ENCODE measurements around the gene TIMM10.

Gene TIMM10

DNA sequence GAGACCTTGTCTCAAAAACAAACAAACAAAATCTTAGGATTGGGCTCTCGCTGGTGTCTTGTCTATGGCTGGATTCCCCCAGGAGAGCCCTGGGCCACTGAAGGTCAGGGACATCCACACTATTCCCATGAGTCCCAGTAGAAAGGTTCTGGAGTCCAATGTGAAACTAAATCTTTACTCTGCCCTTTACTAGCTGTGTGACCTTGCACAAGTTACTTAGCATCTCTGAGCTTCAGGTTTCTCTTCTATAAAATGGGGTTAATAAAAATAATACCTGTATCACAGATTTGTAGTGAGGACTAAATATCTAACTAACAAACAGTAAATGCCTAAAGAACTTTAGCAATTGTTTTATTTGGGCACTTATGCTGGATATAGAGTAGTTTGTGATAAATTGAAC is 24.0 kb downstream of the TIMM10 start:
- in situ Hi-C loops (cut with MboI; ENCODE audit: low sequenced_read_pairs), result no loop called here

DNA sequence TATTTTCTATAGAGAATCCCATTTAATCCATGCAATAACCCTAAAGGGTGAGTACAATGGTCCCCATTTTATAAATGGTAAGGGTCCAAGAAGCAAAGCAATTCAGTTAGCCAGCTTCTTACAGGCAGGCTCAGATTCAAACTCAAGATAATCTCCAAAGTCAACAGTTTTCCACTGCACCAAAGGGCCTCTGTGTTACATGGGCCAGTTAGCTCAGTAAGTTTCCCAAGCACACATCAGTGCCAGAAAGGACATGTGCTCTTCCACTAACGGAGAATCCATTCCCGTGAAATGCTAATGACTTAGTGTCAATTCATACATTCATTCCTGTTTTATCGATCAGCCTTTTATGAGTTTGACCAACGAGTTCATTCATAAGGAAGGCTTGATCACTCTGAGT is 26.0 kb downstream of the TIMM10 start:
- in situ Hi-C loops (cut with MboI; ENCODE audit: low sequenced_read_pairs), result no loop called here

DNA sequence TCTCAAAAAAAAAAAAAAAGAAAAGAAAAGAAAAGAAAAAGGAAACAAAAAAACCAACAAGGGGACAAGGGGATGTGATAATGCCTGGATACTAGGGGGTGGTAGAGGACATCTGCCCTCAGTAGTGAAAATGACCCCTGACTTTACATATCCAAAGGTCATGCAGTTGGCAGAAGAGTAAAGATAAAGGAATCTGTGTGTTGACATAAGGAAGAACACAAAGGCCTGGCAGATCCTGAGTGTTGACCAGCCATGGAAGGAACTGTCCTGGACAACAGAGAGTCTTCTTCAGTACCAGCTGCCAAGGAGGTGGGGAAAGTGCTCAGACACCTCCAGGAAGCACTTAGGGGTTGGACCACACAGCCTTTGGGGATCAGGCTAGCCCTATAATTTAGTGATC is 27.7 kb downstream of the TIMM10 start:
- in situ Hi-C loops (cut with MboI; ENCODE audit: low sequenced_read_pairs), result no loop called here

DNA sequence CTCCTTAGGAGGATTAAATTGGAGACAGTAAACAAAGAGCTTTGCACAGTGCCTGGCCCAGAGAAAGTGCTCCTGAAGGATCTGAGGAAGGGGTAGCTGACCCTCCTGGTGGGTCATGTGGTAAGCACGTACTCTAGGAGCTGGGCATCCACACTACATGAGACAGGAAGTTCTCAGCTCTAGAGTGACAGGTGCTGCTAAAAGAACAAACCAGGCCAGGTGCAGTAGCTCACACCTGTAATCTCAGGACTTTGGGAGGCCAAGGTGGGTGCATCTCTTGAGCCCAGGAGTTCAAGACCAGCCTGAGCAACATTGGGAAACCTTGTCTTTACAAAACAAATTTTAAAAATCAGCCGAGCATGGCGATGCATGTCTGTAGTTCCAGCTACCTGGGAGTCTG is 28.2 kb downstream of the TIMM10 start:
- in situ Hi-C loops (cut with MboI; ENCODE audit: low sequenced_read_pairs), result no loop called here

DNA sequence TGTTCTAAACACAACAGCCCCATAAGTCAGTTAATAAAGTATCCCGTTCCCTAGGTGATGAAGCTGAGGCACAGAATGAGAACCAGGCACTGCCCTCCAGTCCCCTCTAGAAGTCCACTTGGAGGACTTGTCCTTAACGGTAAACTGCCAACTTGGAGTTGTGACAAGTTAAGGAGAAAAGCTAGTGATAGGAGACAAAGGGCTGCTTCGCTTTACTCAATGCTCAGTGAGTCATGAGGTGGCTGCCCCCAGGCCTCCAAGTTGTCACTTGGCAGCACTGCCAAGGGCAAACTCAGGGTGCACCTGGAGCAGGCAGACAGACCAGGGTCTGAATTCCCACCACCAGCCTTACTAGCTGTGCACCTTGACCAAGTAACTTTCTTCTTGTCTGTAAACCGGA is 28.6 kb downstream of the TIMM10 start:
- in situ Hi-C loops (cut with MboI; ENCODE audit: low sequenced_read_pairs), result no loop called here

DNA sequence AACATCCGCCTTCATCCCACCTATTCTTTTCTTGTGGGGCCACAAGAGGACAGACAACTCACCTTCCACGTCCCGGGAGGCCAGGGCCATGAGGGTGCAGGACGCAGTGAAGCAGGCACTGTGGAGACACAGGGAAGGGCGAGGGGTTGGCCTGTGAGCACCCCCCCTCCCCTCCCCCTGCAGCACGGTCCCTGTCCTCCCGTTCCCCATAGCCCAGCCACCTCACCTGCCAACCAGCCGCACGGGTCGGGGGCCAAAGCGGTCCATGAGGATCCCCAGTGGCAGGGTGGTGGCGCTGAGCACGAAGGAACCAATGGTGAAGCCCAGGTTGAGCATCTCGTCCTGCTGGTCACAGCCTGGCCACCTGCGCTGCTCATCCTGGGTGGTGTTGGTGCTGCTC is 29.6 kb downstream of the TIMM10 start:
- in situ Hi-C loops (cut with MboI; ENCODE audit: low sequenced_read_pairs), result no loop called here

DNA sequence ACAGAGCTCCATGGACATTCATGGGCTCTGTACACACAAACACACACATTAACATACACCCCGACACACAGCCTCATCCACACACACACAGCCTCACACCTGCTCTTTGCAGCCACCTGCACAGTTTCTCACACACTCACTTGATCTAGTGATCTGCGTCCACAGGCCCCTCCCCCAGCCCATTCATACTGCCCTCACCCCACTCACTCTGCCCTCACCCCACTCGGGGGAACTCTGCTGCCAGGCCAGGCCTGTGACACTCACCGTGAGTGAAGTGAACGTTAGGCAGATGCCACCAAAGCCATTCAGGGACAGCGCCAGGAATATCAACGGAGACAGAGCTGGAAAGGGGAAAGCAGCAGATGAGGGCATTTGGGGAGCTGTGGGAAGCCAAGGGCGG is 30.0 kb downstream of the TIMM10 start:
- in situ Hi-C loops (cut with MboI; ENCODE audit: low sequenced_read_pairs), result no loop called here

DNA sequence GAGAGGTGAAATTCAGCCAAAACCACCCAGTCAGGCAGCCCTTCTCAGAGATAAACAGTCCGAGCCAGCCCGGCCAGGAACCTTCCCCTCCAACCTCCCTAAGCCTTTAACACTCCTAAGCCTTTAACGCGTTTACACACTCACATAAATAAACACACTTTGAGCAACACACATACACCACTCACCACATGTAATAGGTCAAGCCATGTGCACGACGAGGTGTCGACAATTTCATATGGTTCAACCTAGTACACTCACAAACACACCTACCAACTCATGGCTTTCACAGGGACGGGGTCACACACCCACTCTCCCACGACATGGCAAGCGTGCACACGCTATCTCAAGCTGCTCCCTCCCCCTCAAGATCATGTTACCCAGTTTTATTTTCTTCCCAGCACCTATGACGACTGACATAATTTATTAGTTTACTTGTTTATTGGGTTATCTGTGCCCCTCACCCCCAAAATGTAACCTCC is 30.5 kb downstream of the TIMM10 start:
- in situ Hi-C loops (cut with MboI; ENCODE audit: low sequenced_read_pairs), result no loop called here

DNA sequence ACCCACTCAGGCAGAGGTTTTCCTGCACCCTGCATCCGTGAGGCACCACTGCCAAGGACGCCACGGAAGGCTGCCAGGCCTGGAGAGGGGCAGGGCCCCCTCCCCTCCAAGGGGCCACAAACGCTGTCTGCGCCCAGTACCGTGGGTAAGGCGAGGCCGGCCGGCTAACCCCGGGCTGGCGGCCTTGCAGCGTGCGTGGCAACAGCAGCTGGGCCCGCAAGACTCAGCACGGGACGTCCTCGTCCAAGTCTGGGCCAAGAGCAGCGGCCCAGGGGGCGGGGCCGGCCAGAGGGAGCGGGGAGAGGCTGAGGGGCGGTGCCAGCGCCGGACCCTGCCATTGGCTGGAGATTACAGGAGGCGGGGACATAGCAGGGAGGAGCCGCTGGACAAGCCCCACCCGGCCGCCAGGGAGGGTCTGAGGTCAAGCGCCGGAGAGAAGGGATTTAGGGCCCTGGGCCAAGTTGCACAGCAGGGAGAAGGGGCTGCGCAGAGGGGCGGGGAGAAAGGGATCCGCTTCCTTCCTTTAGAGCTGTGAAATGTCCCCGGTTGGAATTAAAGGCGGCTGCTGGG is 31.1 kb downstream of the TIMM10 start:
- in situ Hi-C loops (cut with MboI; ENCODE audit: low sequenced_read_pairs), result no loop called here

DNA sequence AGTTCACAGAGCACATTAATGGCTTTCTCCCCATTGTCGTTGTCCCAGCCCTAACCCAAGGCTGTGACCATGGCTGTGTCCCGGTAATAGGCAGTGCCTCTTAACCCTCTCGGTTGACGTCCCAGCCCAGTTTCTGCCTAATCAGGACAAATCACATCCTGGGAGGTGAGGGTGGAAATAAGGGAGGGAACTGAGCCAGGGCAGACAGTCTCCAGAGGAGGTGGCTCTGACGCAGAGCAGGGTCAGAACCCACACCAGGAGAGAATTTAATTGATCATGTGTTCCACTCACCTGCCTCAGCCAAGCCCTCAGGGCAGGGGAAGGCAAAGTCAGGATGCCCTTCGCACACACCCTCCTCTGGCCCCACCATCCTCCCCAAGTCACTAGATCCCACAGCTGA is 32.0 kb downstream of the TIMM10 start:
- in situ Hi-C loops (cut with MboI; ENCODE audit: low sequenced_read_pairs), result no loop called here

DNA sequence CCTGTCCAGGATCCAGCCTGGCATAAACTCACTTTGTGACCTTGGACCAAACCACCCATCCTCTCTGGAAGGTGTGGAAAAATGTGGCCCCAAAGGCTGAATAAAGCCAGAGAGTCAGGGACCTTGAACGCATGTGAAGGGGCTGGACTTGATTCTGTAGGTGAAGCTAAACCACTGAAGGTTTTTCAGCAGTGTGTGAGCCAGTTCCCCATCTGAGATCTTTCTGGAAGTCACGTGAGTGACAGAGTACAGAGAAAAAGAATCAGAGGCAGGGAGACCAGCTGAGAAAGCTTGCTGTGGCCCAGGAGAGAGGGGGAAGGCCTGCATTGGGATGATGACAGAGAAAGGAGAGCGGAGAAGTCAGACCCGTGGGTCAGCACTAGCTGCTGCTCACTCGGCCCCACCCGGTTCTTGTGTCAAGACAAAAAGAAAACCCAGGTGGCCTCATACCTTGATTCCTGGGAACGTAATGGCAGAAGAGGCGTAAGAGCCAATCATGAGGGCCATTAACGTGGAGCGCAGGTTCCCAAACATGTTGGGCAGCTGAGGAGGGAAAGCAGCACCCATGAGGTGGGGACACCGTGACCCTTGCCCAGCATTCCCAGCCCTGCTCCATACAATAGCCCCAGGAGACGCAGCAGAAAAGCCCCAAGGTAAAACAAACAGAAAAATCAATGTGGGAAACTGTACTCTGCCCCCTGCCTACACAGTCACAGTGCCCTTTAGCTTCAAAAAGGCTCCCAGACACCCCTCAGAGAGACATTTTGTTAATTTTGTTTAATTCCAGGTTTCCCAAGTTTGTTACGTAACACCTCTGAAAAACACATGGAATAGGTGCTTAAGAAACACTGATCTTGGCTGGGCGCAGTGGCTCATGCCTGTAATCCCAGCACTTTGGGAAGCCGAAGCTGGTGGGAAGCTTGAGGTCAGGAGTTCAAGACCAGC is 33.0 kb downstream of the TIMM10 start:
- in situ Hi-C loops (cut with MboI; ENCODE audit: low sequenced_read_pairs), result no loop called here

DNA sequence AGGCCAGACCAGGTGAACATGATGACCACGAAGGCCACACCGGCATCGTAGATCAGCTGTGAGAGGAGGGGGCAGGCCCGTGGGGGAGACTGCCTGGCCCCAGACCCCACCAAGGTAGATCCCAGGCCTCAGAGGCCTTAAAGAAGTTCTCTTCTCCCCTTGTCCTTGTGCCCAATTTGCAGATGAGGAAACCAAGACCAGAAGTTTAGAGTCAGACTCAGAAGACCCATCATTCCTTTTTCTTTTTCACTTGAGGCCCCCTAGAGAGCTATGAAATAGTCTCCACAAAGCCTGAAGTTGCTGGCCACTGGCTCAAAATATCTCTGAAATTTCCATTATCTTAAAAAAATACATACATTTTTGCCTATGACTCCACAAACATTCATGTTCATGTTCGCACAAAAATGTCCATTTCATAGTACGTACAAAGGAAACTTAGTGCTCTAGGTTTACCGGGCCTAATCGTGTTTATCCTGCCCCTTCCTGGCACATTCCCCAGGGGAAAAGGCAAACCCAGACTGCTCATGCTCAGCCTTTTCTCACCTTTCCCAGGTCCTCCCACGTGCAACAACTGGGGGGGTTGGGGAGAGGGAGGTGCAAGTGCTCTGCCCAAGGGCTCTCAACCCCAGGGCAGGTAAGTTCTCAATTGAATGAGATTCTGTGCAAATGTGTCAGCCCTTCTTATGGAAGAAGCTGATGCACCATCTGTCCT is 34.3 kb downstream of the TIMM10 start:
- in situ Hi-C loops (cut with MboI; ENCODE audit: low sequenced_read_pairs), result no loop called here

DNA sequence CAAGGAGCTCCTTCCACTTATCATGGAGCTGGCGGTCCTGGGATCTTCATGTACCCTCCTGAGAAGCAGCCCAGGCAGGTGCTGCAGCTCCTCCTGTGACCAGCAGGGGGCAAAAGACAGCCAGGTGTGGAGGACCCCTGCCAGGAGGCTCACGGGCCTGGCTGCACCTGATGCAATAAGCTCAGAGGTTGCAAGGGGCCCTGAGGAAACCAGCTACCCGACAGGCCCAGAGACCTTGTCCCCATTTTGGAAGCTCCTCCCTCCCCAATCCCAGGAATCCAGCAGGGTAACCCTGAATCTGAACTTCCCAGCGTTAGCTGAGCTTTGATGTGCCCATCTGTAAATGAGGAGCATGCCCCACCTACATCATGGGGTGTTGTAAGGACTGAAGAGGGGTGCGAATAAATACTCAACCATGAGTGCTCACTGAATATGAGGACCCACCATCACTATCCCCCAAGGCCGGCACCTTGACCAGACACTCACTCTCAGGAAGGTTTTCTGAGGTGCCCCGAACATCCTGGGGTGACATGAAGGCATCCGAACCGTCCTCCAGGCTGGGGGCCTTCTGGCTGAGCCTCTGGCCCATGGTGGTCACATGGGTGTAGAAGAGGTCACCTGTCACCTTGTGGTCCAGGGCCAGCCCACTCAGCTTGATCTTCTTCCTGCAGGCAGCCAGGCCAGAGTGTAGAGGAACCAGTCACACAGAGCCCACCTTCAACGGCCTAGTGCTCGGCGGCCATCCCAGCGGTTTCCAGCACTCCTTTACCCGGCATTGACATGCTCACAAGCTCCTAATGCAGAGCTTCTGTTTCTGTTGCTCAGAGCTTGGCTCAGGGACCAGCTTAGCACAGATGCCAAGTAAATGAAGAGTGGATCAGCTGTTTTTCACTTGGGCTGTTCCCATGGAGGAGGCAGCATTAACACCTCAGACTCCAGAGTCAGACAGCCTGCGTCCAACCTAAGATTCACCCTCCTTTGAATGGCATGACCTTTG is 36.7 kb downstream of the TIMM10 start:
- in situ Hi-C loops (cut with MboI; ENCODE audit: low sequenced_read_pairs), result no loop called here

DNA sequence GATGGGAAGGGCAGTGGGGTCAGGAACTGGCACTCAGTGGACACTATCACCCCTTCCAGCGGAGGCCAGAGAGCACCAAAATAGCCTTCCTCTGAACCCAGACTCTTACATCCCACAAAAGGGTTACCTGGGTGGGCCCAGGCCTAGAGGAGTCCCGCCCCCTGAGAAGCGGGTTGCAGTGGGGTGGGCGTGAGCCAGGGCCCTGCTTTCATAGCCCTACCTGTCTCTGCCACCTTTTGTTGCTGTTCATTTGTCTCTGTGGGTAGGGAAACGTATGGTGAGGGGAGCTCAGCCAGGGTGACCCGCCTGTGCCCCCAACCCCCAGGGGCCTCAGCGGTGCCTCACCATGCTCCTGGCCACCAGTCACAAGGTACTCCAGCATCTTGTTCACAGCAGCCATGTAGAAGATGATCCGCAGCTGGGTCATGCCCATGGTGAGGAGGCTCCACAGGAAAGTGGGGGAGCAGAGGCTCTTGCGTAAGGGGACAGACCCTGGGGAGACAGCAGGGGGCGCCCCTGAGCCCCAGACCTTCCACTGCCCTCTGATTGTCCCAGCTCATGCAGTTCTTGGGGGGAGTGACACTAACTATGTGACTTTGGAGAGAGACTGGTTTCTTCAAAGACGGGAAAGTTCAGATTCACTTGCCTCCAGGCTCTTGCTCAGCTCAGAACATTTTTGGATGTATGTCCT is 39.0 kb downstream of the TIMM10 start:
- in situ Hi-C loops (cut with MboI; ENCODE audit: low sequenced_read_pairs), result no loop called here

DNA sequence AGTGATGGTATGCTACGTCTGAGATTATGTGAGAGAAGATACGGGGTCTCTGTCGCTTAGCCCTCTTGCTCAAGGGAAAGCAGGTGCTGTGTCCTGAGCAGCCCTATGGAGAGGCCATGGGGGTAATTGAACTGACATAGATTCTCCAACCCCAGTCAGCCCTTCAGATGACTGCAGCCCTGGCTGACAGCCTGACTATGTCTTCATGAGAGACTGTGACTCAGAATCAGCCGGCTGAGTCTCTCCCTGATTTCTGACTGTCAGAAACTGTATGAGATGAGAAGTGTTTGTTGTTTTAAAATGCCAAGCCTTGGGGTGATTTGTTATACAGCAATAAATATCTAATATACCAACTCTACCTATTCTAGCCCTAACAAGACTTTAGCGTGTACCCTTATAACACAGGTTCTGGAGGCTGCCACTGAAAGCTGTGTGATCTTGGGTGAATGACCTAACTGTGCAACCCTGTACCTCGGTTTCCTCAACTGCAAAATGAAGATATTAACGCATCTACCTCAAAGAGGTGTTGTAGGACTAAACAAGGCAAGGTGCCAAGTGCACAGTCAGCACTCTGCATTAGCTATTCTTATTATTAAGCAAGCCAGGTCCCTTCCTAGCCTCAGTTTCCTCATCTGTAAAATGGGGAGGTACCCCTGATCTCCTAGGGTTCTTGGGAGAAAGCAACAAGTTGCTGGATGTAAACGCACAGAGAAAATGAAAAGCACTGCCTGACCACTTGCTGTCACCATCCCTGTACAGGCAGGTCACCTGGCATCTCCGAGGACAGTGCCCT is 39.9 kb downstream of the TIMM10 start:
- in situ Hi-C loops (cut with MboI; ENCODE audit: low sequenced_read_pairs), result no loop called here

DNA sequence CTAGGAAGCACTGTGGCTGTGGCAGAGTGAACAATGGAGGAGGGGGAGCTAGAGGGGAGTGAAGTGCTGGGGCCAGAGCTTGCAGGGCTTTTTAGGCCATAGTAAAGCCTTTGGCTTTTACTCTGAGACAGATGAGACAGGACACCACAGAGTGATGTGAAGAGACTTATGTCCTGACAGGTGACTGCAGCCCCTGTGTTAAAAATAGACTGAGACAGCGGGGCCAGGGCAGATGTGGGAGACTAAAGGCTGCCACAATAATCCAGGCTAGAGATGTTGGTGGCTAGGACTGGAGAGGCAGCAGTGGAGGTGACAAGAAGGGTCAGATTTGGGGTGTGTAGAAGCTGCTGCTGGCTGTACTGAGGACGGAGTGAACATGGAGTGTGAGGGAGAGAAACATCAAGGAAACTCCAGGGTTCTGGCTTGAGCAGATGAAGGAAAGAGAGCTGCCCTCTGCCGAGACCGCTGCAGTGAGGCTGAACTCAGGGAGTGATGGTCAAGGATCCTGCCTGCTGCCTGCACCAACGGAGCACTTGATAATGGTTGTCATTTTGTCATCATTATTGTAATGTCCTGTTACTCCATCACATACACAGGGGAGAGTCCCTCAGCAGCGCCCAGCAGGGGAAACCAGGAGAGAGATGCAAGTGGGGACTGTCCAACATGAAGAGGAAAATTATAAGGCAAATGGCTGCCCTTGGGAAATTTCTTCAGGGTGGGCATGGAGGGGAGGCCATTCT is 42.5 kb downstream of the TIMM10 start:
- in situ Hi-C loops (cut with MboI; ENCODE audit: low sequenced_read_pairs), result no loop called here

DNA sequence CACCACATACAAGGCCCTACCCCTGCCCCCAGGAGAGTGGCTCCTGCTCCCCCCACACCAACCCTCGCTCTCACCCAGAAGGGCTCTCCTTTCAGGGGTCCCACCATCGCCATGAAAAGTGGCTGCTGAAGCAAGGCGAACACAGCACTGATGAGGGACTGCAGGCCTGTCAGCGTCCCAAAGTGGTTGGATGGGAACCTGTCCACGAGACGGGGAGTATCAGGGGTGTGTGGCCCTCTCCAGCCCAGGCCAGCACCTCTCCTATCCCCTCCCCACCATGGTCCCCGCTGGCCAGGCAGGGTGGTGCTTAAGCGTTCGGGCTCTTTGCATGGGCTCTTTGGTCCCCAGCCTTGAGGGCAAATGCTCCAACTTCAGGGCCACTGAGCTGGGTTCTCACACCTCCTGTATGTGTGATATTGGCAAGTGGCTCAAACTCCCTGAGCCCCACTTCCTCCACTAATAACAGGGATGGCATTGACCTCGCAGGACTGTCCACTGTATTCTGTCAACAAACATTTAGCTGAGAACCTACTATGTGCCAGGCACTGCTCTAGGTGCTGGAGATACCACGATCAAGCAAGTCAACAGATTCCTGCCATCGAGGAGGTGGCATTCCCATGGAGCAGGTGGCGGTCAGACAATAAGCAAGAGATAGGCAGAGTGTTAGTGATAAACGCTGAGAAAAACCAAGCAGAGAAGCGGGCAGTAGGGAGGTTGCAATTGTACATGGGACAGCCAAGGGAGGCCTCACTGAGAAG is 43.4 kb downstream of the TIMM10 start:
- in situ Hi-C loops (cut with MboI; ENCODE audit: low sequenced_read_pairs), result no loop called here

All from hTERT RPE-1 (cell line).